KBM-7 (cell line): ENCODE measurements around the gene DCDC2.
A peak's percentile ranks its signal among the peaks of the same experiment; 100 is the strongest.

Experiments used
- DNase-seq: peaks from one replicate; pipeline ENCODE4 v3.0.0-alpha.2; 2015
- in situ Hi-C: fragments of 300-500 bp; cut with MboI; formaldehyde crosslinking; loops from 2 replicates; pipeline ENCODE4 v1.14.3; 2020; ENCODE audit warnings: low sequenced_read_pairs, low pct_unique_long_range_greater_than_20kb, mixed read lengths

Gene DCDC2

GRCh38 chr6:24126586-24127192 lies 231.2 kb downstream of the DCDC2 start:
- DNase-seq, result peak; percentile 81
- in situ Hi-C loops, result no loop called here

- DNase-seq, result peak; percentile 0
- in situ Hi-C loops, result no loop called here
These were observed 231.9 kb downstream of the DCDC2 start, which contains the start of gene NRSN1 for GRCh38 chr6:24125980-24126379. TSS of gene NRSN1 (plus strand) at chr6:24126215. CDS start at chr6:24134328, 8,113 bp downstream.

GRCh38 chr6:24122139-24122538 lies 235.7 kb downstream of the DCDC2 start:
- DNase-seq, result no peak
- in situ Hi-C loops, result no loop called here
